HL-60 (cell line): ENCODE data around the gene FRMD8.

Experiments
- TF ChIP-seq, protein P1 (sequence below): IDR thresholded peaks from one replicate; pipeline ENCODE4 v1.5.1; 2011; ENCODE audit warnings: low read length, control low read depth, inconsistent platforms; ENCODE audit not compliant: insufficient read depth
- TF ChIP-seq, protein P2 (sequence below): IDR thresholded peaks from 2 replicates; pipeline ENCODE4 v1.6.1; 2012; ENCODE audit warnings: low read depth; ENCODE audit not compliant: insufficient replicate concordance

DNA sequence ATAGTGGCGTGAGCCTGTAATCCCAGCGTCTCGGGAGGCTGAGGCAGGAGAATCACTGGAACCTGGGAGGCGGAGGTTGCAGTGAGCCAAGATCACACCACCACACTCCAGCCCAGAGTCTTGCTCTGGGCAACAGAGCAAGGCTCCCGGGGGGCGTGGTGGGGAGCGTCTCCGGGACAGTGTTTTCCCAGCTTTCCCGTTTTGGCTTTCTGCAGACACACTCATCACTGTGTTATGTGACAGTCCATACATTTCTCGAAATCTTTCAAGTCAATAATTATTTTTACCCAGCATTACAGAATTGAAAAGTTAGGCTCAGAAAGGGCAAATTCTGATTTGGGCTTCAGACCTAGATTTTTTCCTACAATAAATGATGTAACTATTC is 67.9 kb downstream of the FRMD8 start:
- TF ChIP-seq, protein P1, sequence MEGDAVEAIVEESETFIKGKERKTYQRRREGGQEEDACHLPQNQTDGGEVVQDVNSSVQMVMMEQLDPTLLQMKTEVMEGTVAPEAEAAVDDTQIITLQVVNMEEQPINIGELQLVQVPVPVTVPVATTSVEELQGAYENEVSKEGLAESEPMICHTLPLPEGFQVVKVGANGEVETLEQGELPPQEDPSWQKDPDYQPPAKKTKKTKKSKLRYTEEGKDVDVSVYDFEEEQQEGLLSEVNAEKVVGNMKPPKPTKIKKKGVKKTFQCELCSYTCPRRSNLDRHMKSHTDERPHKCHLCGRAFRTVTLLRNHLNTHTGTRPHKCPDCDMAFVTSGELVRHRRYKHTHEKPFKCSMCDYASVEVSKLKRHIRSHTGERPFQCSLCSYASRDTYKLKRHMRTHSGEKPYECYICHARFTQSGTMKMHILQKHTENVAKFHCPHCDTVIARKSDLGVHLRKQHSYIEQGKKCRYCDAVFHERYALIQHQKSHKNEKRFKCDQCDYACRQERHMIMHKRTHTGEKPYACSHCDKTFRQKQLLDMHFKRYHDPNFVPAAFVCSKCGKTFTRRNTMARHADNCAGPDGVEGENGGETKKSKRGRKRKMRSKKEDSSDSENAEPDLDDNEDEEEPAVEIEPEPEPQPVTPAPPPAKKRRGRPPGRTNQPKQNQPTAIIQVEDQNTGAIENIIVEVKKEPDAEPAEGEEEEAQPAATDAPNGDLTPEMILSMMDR, result no peak
- TF ChIP-seq, protein P2, sequence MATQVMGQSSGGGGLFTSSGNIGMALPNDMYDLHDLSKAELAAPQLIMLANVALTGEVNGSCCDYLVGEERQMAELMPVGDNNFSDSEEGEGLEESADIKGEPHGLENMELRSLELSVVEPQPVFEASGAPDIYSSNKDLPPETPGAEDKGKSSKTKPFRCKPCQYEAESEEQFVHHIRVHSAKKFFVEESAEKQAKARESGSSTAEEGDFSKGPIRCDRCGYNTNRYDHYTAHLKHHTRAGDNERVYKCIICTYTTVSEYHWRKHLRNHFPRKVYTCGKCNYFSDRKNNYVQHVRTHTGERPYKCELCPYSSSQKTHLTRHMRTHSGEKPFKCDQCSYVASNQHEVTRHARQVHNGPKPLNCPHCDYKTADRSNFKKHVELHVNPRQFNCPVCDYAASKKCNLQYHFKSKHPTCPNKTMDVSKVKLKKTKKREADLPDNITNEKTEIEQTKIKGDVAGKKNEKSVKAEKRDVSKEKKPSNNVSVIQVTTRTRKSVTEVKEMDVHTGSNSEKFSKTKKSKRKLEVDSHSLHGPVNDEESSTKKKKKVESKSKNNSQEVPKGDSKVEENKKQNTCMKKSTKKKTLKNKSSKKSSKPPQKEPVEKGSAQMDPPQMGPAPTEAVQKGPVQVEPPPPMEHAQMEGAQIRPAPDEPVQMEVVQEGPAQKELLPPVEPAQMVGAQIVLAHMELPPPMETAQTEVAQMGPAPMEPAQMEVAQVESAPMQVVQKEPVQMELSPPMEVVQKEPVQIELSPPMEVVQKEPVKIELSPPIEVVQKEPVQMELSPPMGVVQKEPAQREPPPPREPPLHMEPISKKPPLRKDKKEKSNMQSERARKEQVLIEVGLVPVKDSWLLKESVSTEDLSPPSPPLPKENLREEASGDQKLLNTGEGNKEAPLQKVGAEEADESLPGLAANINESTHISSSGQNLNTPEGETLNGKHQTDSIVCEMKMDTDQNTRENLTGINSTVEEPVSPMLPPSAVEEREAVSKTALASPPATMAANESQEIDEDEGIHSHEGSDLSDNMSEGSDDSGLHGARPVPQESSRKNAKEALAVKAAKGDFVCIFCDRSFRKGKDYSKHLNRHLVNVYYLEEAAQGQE, result no peak
